H9 (cell line): ENCODE measurements around the gene KDSR. TPM values are rescaled to one million over a fixed set of nuclear protein-coding genes. Genes with fewer than 3 reads are reported as not detected.

Source experiments
- DNase-seq: peaks from one replicate; pipeline ENCODE4 v3.0.0-alpha.2; 2017
- H2AFZ ChIP-seq: one replicate; pipeline ENCODE4 v1.6.1; 2013; ENCODE audit warnings: mild to moderate bottlenecking, low read length, control low read depth, moderate library complexity
- H2AK5ac ChIP-seq: 2 replicates; pipeline ENCODE4 v1.6.1; 2013; ENCODE audit warnings: low read length, control low read depth, mixed read lengths; ENCODE audit not compliant: insufficient read length
- H2BK120ac ChIP-seq: one replicate; pipeline ENCODE4 v1.6.1; 2013; ENCODE audit warnings: low read depth, mild to moderate bottlenecking, low read length, control low read depth, inconsistent platforms; ENCODE audit not compliant: poor library complexity, severe bottlenecking
- H2BK12ac ChIP-seq: 2 replicates; pipeline ENCODE4 v1.6.1; 2013; ENCODE audit warnings: low read length, control low read depth, mixed read lengths, low read depth; ENCODE audit not compliant: insufficient read length
- H2BK15ac ChIP-seq: 2 replicates; pipeline ENCODE4 v1.6.1; 2013; ENCODE audit warnings: low read depth, low read length, control low read depth
- H2BK20ac ChIP-seq: one replicate; pipeline ENCODE4 v1.6.1; 2013; ENCODE audit warnings: low read depth, mild to moderate bottlenecking, low read length, control low read depth, inconsistent platforms; ENCODE audit not compliant: poor library complexity, severe bottlenecking
- H2BK5ac ChIP-seq: 2 replicates; pipeline ENCODE4 v1.6.1; 2013; ENCODE audit warnings: low read length, control low read depth, mixed read lengths; ENCODE audit not compliant: insufficient read length
- H3K14ac ChIP-seq: 2 replicates; pipeline ENCODE4 v1.6.1; 2013; ENCODE audit warnings: low read length, control low read depth; ENCODE audit not compliant: insufficient read depth
- H3K18ac ChIP-seq: 2 replicates; pipeline ENCODE4 v1.6.1; 2013; ENCODE audit warnings: low read depth, mild to moderate bottlenecking, mixed read lengths, low read length, control low read depth; ENCODE audit not compliant: insufficient read length
- H3K23ac ChIP-seq: 2 replicates; pipeline ENCODE4 v1.6.1; 2013; ENCODE audit warnings: low read length, control low read depth, mixed read lengths, low read depth; ENCODE audit not compliant: insufficient read length
- H3K23me2 ChIP-seq: 2 replicates; pipeline ENCODE4 v1.6.1; 2013; ENCODE audit warnings: low read depth, mild to moderate bottlenecking, mixed read lengths, low read length, control low read depth; ENCODE audit not compliant: insufficient read length, poor library complexity, severe bottlenecking
- H3K27ac ChIP-seq: 2 replicates; pipeline ENCODE4 v1.5.1; 2013; ENCODE audit warnings: low read length, control low read depth, mixed read lengths, low read depth; ENCODE audit not compliant: insufficient read length
- H3K27me3 ChIP-seq: 2 replicates; pipeline ENCODE4 v1.6.1; 2013; ENCODE audit warnings: low read length, control low read depth, inconsistent platforms; ENCODE audit not compliant: insufficient read depth
- H3K4ac ChIP-seq: 2 replicates; pipeline ENCODE4 v1.6.1; 2013; ENCODE audit warnings: low read depth, mild to moderate bottlenecking, control low read depth, inconsistent platforms, low read length, moderate library complexity
- H3K4me1 ChIP-seq: 2 replicates; pipeline ENCODE4 v1.6.1; 2013; ENCODE audit warnings: low read length, control low read depth, inconsistent platforms; ENCODE audit not compliant: insufficient read depth
- H3K4me2 ChIP-seq: 2 replicates; pipeline ENCODE4 v1.6.1; 2013; ENCODE audit warnings: low read length, control low read depth, mixed read lengths; ENCODE audit not compliant: insufficient read length, insufficient read depth
- H3K56ac ChIP-seq: 2 replicates; pipeline ENCODE4 v1.6.1; 2013; ENCODE audit warnings: low read depth, mild to moderate bottlenecking, mixed read lengths, low read length, control low read depth; ENCODE audit not compliant: insufficient read length
- H3K79me1 ChIP-seq: 2 replicates; pipeline ENCODE4 v1.6.1; 2013; ENCODE audit warnings: low read depth, mild to moderate bottlenecking, moderate library complexity, low read length, control low read depth, inconsistent platforms; ENCODE audit not compliant: insufficient read depth, poor library complexity, severe bottlenecking
- H3K79me2 ChIP-seq: 2 replicates; pipeline ENCODE4 v1.6.1; 2013; ENCODE audit warnings: low read length, control low read depth, inconsistent platforms; ENCODE audit not compliant: insufficient read depth
- H3K9ac ChIP-seq: 2 replicates; pipeline ENCODE4 v1.6.1; 2013; ENCODE audit warnings: low read length, control low read depth, mixed read lengths; ENCODE audit not compliant: insufficient read length; ENCODE audit errors: extremely low read depth
- H3K9me3 ChIP-seq: one replicate; pipeline ENCODE4 v1.6.1; 2013; ENCODE audit warnings: low read depth, low read length, inconsistent platforms; ENCODE audit not compliant: control insufficient read depth
- H3T11ph ChIP-seq: one replicate; pipeline ENCODE4 v1.6.1; 2013; ENCODE audit warnings: mild to moderate bottlenecking, low read length, control low read depth, inconsistent platforms
- H4K20me1 ChIP-seq: one replicate; pipeline ENCODE4 v1.6.1; 2013; ENCODE audit not compliant: control insufficient read depth, insufficient read length, insufficient read depth
- H4K5ac ChIP-seq: 2 replicates; pipeline ENCODE4 v1.6.1; 2013; ENCODE audit warnings: low read depth, mild to moderate bottlenecking, mixed read lengths, low read length, control low read depth; ENCODE audit not compliant: insufficient read length
- H4K8ac ChIP-seq: replicated peaks from 2 replicates; pipeline ENCODE4 v1.6.1; 2013; ENCODE audit warnings: low read length, control low read depth, mixed read lengths, low read depth; ENCODE audit not compliant: insufficient read length
- H4K91ac ChIP-seq: 2 replicates; pipeline ENCODE4 v1.6.1; 2013; ENCODE audit warnings: low read depth, mild to moderate bottlenecking, moderate library complexity, mixed read lengths, low read length, control low read depth; ENCODE audit not compliant: insufficient read length
- H3K27ac Mint-ChIP-seq, 3 experiments: 2 replicates in 2 of 3; 3 replicates in 1 of 3; pipeline ENCODE4 v1.8.0; 2020 to 2021; ENCODE audit warnings: mixed read lengths in 3 of 3, mild to moderate bottlenecking in 1 of 3, moderate library complexity in 1 of 3
- H3K27me3 Mint-ChIP-seq: 2 replicates; pipeline ENCODE4 v1.8.0; 2021; ENCODE audit warnings: low read depth, mild to moderate bottlenecking, moderate library complexity, mixed read lengths
- H3K36me3 Mint-ChIP-seq, 3 experiments: 2 replicates in 2 of 3; 3 replicates in 1 of 3; pipeline ENCODE4 v1.8.0; 2020 to 2021; ENCODE audit warnings: low read depth in 3 of 3, mixed read lengths in 3 of 3; ENCODE audit not compliant: insufficient read depth in 1 of 3
- H3K4me1 Mint-ChIP-seq, 2 experiments: 2 replicates each; pipeline ENCODE4 v1.8.0; 2020; ENCODE audit warnings: mixed read lengths in 2 of 2
- H3K4me3 Mint-ChIP-seq, 2 experiments: 2 replicates in 1 of 2; 3 replicates in 1 of 2; pipeline ENCODE4 v1.8.0; 2020 to 2021; ENCODE audit warnings: mild to moderate bottlenecking in 2 of 2, mixed read lengths in 2 of 2, moderate library complexity in 1 of 2
- H3K9me3 Mint-ChIP-seq, 2 experiments: 2 replicates in 1 of 2; 3 replicates in 1 of 2; pipeline ENCODE4 v1.8.0; 2020; ENCODE audit warnings: mild to moderate bottlenecking in 2 of 2, mixed read lengths in 2 of 2, moderate library complexity in 1 of 2
- CTCF ChIP-seq: fragments of 200-600 bp; sonication (generic); conservative IDR thresholded peaks from 3 replicates; pipeline ENCODE4 v1.8.0; 2021; ENCODE audit warnings: antibody characterized with exemption, mild to moderate bottlenecking
- WGBS: extraction: QIAGEN DNeasy Blood & Tissue Kit; methylation state at CpG from one replicate; pipeline ENCODE4 v1.1.7; 2013; ENCODE audit warnings: missing lambda C conversion rate, low lambda C conversion rate, mixed read lengths; ENCODE audit not compliant: insufficient read length; ENCODE audit errors: extremely low coverage; 5-methylcytosine and 5-hydroxymethylcytosine counted together
- total RNA-seq: library from RNA; stranded (reverse); gene quantifications from 2 replicates; pipeline ENCODE4 v1.2.1, GENCODE V29; 2021

Gene KDSR
- total RNA-seq, 1 experiment from 2014 or later: 58.5 TPM

GRCh38 chr18:63283305-63284094 is 83.5 kb downstream of the KDSR start:
- H3K27me3 ChIP-seq: no peaks in the 10 kb centered on the region
- no peak overlapping the region for H3K18ac ChIP-seq
- H2BK120ac ChIP-seq: no peak overlapping the region
- H4K8ac ChIP-seq: no peak overlapping the region
- Mint-ChIP-seq H3K27ac (no peak overlapping the region), H3K4me3 (no peak overlapping the region), H3K4me1 (peaks cover 0 to 7% of the 10 kb centered on the region in 2 experiments; a peak in 1 of 4 replicates), H3K9me3 (no peaks in the 10 kb centered on the region; a peak in 1 of 5 replicates), H3K27me3 (no peaks in the 10 kb centered on the region; the same call in none of the 2 replicates), H3K36me3 (no peaks in the 10 kb centered on the region)
- no peak overlapping the region for H2BK5ac ChIP-seq
- H3K79me2 ChIP-seq: no peaks in the 10 kb centered on the region
- no peaks in the 10 kb centered on the region for H3K9me3 ChIP-seq
- no peaks in the 10 kb centered on the region for H3K23me2 ChIP-seq
- no peak overlapping the region for H2BK12ac ChIP-seq
- WGBS: no CpG with 5 or more reads among the region's 16 CpGs
- H2BK20ac ChIP-seq: no peak overlapping the region
- no peak overlapping the region for H3K27ac ChIP-seq
- TF ChIP-seq CTCF: no peak
- no peak overlapping the region for H3K4me2 ChIP-seq
- no peak overlapping the region for H4K5ac ChIP-seq
- H3K23ac ChIP-seq: no peak overlapping the region
- no peak overlapping the region for H4K91ac ChIP-seq
- H4K20me1 ChIP-seq: no peaks in the 10 kb centered on the region
- H3K4ac ChIP-seq: no peak overlapping the region
- H3K14ac ChIP-seq: no peak overlapping the region
- no peak overlapping the region for H2BK15ac ChIP-seq
- no peak overlapping the region for H3K9ac ChIP-seq
- no peak for DNase-seq
- no peaks in the 10 kb centered on the region for H3K4me1 ChIP-seq
- H3K79me1 ChIP-seq: no peaks in the 10 kb centered on the region
- no peak overlapping the region for H3K56ac ChIP-seq
- no peak overlapping the region for H3T11ph ChIP-seq
- H2AK5ac ChIP-seq: no peak overlapping the region
- no peak overlapping the region for H2AFZ ChIP-seq
